NOMO-1 (cell line): ENCODE measurements around the gene PRF1.
A peak's percentile ranks its signal among the peaks of the same experiment; 100 is the strongest.

Experiments used
- DNase-seq, 2 experiments: peaks; one replicate each; lab custom pipeline; 2025; ENCODE audit not compliant: unreplicated experiment in 2 of 2; lab: John Stamatoyannopoulos, UW

PRF1 gene

DNA sequence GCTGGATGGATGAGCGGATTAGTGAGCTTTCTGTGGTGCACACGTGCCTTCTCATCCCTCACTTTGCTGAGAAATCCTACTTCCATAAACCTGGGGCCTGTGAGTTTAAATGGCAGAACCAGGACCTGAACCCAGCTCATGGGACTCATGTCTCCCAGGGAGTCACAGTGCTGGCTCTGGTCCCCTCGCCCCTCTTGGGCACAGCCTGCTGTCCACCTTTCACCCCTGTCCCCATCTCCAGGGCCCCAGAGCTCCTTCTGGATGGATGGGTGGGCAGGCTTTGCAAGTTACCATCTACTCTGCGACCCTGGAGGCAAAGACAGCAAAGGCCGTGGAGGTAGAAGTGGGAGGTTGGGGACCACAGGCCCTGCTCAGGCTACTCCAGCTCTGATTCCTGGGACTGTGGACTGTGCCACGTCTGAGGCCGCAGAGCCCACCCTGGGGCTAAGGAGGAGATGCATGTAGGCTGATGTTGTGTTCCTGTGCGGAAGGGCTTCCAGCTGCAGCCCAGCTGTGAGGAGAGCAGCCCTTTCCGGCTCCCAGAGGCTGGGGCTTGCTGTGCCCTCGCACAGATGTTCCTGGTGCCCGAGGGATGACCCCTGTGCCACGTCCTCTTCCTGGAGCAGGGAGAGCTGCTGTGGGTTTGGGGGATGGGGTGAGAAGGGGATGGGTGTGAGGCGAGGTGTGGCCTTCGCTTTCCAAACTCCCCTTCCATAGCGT, 40.3 kb downstream of the PRF1 start:
- DNase-seq: no peak

DNA sequence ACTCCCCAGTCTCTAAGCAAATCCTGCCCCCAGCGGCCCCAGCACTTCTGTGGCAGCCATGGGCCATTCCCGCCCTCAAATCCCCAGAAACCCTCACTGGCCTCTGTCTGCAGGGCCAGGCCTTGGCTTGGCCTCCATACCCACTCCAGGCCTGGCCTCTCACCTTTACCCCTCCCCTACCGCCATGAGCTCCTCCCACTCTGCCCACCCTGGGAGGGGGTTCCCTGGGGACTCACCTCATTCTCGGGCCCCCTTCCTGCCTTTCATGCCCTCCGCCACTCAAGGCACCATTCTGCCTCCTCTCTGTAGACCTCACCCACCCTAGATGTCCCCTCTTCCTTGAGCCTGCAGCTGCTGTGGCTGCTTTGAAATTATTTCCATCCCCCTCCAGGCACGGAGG, 41.0 kb downstream of the PRF1 start:
- no peak for DNase-seq

GRCh38 chr10:70561070-70561469, 41.5 kb downstream of the PRF1 start:
- DNase-seq: no peak

GRCh38 chr10:70560511-70560941, 42.0 kb downstream of the PRF1 start:
- DNase-seq: no peak

DNA sequence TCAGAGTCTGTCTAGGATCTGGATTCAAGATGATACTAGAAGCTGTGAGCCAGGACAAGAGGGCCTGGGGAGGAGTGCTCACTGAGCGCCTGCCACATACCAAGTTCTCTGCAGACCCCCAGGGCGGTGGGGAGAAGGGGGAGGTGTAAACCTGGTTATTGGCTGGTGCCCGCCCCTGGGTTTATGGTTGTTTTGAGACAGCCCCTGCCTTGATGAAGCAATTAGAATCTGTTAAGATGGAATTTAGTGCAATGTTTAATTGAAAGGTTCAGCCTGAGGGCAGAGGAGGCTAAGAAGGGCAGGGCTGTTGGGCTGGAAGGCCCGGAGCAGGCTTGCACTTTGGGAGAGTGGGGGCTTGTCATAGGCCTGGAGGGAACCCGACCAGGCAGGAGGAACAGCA, 42.7 kb downstream of the PRF1 start:
- no peak for DNase-seq

DNA sequence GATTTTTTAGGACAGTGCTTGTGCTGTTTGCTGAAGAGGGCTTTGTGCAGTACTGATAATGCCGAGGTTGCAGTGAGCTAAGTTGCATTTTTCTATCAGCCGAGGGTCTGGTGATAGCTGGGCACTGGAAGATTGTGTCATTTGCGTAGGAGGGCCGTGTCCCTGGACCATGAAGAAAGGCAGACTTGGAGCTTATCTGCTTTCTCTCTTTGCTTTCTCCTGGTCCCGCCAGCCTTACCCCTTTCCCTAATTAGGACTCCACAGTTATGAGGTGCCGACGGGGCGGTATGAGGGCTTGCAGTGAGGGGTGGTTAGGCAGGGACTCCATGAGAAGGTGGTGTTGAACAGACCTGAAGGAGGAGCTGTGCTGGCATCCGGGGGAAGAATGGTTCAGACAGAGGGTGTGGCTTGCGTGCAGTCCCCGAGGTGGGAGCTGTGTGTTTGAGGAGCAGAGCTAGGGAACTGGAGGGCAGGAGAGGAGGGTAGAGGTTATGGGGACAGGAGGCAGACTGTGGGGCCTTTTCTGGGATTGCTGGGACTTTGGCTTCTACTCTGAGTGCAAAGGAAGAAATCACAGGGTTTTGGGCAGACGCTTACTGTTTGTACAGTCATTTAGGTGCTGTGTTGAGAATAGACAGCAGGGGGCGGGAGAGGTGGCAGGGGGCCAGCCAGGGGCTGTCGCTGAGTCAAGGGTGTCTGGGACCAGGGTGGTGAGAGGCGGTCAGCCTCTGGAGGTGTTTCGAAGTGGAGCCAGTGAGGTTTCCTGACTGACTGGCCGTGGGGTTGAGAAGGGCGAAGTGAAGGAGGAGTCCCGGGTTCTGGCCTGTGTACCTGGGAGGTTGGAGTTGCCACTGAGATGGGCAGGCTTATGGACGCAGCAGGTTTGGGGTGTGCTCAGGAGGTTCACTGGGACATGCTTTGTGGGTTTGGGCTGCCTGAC, 43.4 kb downstream of the PRF1 start:
- peak; percentile 61 to 70 for DNase-seq

DNA sequence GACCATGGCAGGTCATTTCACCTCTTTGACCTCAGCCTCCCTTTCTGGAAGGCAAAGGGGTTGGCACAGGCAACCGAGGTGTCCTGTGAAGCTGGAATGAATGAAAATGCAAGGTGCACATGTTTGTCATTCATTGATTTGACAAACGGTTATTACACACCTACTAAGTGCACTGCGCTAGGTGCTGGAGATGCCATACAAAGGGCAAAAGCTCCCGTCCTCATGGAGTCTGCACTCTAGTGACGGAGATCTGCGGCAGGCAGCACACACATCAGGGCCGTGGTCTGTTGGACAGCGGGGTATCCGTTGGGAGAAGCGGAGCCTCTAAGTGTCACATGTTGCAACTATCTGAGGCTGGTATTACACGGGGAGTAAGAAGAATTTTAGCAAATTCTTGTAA, 44.2 kb downstream of the PRF1 start:
- no peak for DNase-seq

- no peak for DNase-seq
These were observed 44.7 kb downstream of the PRF1 start for GRCh38 chr10:70557876-70558275.

- no peak for DNase-seq
These were observed 45.3 kb downstream of the PRF1 start for GRCh38 chr10:70557086-70557845.

DNA sequence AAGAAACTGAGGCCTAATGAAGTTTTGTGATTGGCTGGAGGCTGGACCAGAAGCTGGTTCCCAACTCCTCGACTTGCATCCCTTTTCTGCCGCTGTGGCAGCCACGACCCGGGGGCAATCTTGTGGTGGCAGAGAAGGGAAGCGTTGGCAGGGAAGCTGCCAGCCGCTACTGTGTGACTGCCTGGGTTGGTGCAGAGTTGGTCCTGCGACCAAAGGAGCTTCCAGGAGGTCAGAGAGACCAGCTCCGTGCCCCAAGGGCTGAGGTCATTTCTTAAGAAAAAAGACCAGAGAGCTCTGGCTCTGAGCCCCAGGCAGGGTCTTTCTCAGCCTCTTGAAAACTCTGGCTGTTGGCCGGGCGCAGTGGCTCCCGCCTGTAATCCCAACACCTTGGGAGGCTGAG, 47.2 kb downstream of the PRF1 start:
- DNase-seq: no peak

GRCh38 chr10:70552586-70552985, 50.0 kb downstream of the PRF1 start:
- no peak for DNase-seq

DNA sequence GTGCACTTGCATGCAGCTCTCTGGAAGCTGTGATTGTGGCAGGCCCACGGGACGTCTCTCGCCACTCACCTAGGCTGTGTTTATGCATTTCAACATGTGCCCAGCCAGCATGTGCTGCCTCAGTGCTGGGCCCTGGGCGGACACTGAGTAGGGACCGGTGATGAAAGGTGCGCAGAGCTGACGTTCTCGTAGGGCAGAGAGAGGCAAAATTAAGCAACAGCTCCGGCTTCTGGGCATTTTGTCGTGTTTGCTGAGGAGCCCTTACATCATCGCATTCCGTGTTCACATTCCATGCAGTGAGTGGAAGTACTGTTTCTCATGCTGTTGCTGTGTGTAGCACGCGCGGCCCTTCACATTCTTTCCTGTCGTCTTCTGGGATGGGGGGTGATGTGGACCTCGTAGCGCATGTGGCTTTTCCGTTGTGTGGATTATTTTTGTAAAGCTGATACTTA, 50.5 kb downstream of the PRF1 start:
- no peak for DNase-seq

GRCh38 chr10:70551466-70551865, 51.1 kb downstream of the PRF1 start:
- no peak for DNase-seq

GRCh38 chr10:70550459-70550858, 52.1 kb downstream of the PRF1 start:
- no peak for DNase-seq

- peak; percentile 9 to 52 for DNase-seq
These were observed 52.5 kb downstream of the PRF1 start for GRCh38 chr10:70549962-70550458.

GRCh38 chr10:70549351-70549961, 53.1 kb downstream of the PRF1 start:
- DNase-seq: no peak
